ENCODE results near the gene KLHL6. TPM values are rescaled to one million over a fixed set of nuclear protein-coding genes. Genes with fewer than 3 reads are reported as not detected.

Gene KLHL6
- total RNA-seq, 1 experiment from 2014 or later: not detected

DNA sequence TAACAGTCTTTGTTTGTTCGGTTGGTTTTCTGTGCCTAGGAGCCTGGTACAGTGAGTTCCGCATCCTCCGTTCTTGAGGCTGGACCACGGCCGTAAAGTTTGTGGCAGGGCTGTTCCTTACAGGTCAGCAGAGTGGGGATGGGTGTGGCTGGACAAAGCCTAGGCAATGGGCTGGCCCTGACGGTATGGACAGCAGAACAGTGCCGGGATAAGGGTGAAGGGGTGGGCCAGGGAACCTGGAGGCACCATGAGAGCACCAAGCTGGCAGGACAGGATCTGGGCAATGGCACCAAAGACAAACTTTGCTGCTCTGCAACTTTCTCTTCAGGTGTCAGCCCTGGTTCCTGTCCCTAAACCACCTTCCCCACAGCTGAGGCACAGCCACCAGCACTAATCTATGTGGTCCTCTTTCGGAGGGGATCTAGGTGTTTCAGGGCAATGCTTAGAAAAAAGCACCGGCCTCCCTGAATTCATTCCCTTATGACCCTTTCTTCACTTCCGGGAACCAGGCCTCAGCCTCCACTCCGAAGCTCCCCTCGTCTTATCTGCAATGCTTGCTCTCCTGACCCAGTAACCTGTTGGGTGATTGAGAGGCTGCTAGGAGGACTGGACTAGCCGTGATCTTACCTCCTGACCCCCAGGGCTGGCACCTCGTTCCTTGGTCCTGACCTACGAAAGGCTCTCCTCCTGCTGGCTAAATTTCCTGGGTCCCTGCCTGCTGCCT lies 54.4 kb downstream of the KLHL6 start:
- TF ChIP-seq, protein P1, sequence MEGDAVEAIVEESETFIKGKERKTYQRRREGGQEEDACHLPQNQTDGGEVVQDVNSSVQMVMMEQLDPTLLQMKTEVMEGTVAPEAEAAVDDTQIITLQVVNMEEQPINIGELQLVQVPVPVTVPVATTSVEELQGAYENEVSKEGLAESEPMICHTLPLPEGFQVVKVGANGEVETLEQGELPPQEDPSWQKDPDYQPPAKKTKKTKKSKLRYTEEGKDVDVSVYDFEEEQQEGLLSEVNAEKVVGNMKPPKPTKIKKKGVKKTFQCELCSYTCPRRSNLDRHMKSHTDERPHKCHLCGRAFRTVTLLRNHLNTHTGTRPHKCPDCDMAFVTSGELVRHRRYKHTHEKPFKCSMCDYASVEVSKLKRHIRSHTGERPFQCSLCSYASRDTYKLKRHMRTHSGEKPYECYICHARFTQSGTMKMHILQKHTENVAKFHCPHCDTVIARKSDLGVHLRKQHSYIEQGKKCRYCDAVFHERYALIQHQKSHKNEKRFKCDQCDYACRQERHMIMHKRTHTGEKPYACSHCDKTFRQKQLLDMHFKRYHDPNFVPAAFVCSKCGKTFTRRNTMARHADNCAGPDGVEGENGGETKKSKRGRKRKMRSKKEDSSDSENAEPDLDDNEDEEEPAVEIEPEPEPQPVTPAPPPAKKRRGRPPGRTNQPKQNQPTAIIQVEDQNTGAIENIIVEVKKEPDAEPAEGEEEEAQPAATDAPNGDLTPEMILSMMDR (conservative IDR thresholded peaks at IDR 0.05; ENCODE audit: low read depth, low read length): no peak
- no peak for TF ChIP-seq EZH2 (IDR thresholded peaks at IDR 0.05; ENCODE audit: borderline replicate concordance, low read depth, low read length, poor library complexity, severe bottlenecking)
- H3K27me3 ChIP-seq (replicated peaks; ENCODE audit: insufficient read depth, low read depth, low read length, poor library complexity): no peaks in the 10 kb centered on the region
- intact Hi-C loops (cut with micrococcal nuclease; ENCODE audit: unreplicated experiment): loop anchor here (10.0 kb wide), 1 partner anchor 94 kb away; no protein-coding TSS in a partner anchor
- no peaks in the 10 kb centered on the region for H3K4me1 ChIP-seq (ENCODE audit: insufficient read depth, low read length, poor library complexity, severe bottlenecking)
- no peak for DNase-seq (ENCODE audit: low spot score)
- no peak overlapping the region for H3K27ac ChIP-seq (ENCODE audit: low read depth, low read length, poor library complexity, severe bottlenecking)
- ChIA-PET POLR2A (ENCODE audit: low non-redundant PET) (no interaction called here), CTCF (no interaction called here)
- no peak overlapping the region for H3K4me3 ChIP-seq (ENCODE audit: low read depth, low read length, poor library complexity, severe bottlenecking)
- no TSS peak for BruUV-seq (replicated peaks)
- H3K9me3 ChIP-seq (ENCODE audit: low read depth, low read length, poor library complexity, severe bottlenecking): no peaks in the 10 kb centered on the region
- no peaks in the 10 kb centered on the region for H3K36me3 ChIP-seq (ENCODE audit: insufficient read depth, low read length, poor library complexity, severe bottlenecking)

DNA sequence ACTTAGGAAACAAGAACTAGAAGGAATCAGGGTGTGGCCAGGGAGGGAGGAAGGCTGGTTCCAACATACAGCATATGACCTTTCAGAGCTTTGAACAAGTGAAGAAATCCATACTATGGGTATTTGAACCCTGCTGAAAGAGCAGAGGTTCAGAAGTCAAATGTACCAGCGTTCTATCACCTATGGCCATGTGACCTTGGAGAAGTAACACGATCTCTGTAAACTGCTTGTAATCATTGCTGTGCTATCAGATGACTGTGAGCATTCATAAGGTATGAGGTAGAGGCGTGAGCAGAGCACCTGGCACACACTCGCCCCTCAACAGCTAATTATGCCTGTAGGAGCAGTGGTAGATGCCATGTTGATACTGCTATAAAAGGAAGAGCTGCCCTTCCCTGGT lies 55.2 kb downstream of the KLHL6 start:
- H3K27ac ChIP-seq (ENCODE audit: low read depth, low read length, poor library complexity, severe bottlenecking): no peak overlapping the region
- BruUV-seq (replicated peaks): no TSS peak
- DNase-seq (ENCODE audit: low spot score): no peak
- H3K36me3 ChIP-seq (ENCODE audit: insufficient read depth, low read length, poor library complexity, severe bottlenecking): no peaks in the 10 kb centered on the region
- H3K27me3 ChIP-seq (replicated peaks; ENCODE audit: insufficient read depth, low read depth, low read length, poor library complexity): no peaks in the 10 kb centered on the region
- H3K9me3 ChIP-seq (ENCODE audit: low read depth, low read length, poor library complexity, severe bottlenecking): peaks cover 4% of the 10 kb centered on the region
- POLR2A ChIA-PET (ENCODE audit: low non-redundant PET): no interaction called here
- no peak overlapping the region for H3K4me3 ChIP-seq (ENCODE audit: low read depth, low read length, poor library complexity, severe bottlenecking)
- no peaks in the 10 kb centered on the region for H3K4me1 ChIP-seq (ENCODE audit: insufficient read depth, low read length, poor library complexity, severe bottlenecking)
- intact Hi-C loops (cut with micrococcal nuclease; ENCODE audit: unreplicated experiment): loop anchor here (10.0 kb wide), 1 partner anchor 94 kb away; no protein-coding TSS in a partner anchor
- CTCF ChIA-PET: no interaction called here
- TF ChIP-seq EZH2 (IDR thresholded peaks at IDR 0.05; ENCODE audit: borderline replicate concordance, low read depth, low read length, poor library complexity, severe bottlenecking): no peak
- TF ChIP-seq, protein P1 (conservative IDR thresholded peaks at IDR 0.05; ENCODE audit: low read depth, low read length): no peak

DNA sequence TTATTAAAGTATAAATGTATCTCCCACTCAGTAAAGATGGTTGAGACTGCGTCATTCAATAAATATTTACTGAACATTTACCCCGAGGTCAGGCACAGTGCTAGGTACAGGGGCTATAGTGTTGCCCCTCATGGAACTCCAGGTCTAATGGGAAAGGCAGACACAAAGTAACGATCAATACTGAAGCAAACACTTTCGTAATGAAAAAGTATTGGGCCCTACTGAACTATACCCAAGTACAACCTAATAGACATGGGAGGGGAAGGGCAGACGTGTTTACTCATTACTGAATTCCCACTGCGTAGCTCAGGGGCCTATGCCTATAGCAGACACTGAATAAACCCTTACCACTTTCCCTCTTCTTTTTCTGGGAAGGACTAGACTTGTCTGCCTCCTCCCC lies 56.9 kb downstream of the KLHL6 start:
- Histone ChIP-seq H3K36me3 (ENCODE audit: insufficient read depth, low read length, poor library complexity, severe bottlenecking) (no peaks in the 10 kb centered on the region), H3K27me3 (replicated peaks; ENCODE audit: insufficient read depth, low read depth, low read length, poor library complexity) (no peaks in the 10 kb centered on the region), H3K4me3 (ENCODE audit: low read depth, low read length, poor library complexity, severe bottlenecking) (no peak overlapping the region), H3K27ac (ENCODE audit: low read depth, low read length, poor library complexity, severe bottlenecking) (no peak overlapping the region), H3K9me3 (ENCODE audit: low read depth, low read length, poor library complexity, severe bottlenecking) (peaks cover 4% of the 10 kb centered on the region), H3K4me1 (ENCODE audit: insufficient read depth, low read length, poor library complexity, severe bottlenecking) (no peaks in the 10 kb centered on the region)
- CTCF ChIA-PET: no interaction called here
- no TSS peak for BruUV-seq (replicated peaks)
- TF ChIP-seq, protein P1 (conservative IDR thresholded peaks at IDR 0.05; ENCODE audit: low read depth, low read length): no peak
- no peak for TF ChIP-seq EZH2 (IDR thresholded peaks at IDR 0.05; ENCODE audit: borderline replicate concordance, low read depth, low read length, poor library complexity, severe bottlenecking)
- no peak for DNase-seq (ENCODE audit: low spot score)
- intact Hi-C loops (cut with micrococcal nuclease; ENCODE audit: unreplicated experiment): no loop called here
- POLR2A ChIA-PET (ENCODE audit: low non-redundant PET): no interaction called here

Measured in A673 (cell line).